ENCODE measurements around the gene SUFU. TPM values are rescaled to one million over a fixed set of nuclear protein-coding genes. Genes with fewer than 3 reads are reported as not detected.

Gene SUFU
- total RNA-seq, 1 experiment from 2014 or later: 13.1 TPM

GRCh38 chr10:102600816-102601215 lies 97.0 kb downstream of the SUFU start:
- Mint-ChIP-seq H3K27ac (no peak overlapping the region), H3K27me3 (ENCODE audit: low read depth) (no peaks in the 10 kb centered on the region)

More at GRCh38 chr10:102600816-102601215, 97.0 kb downstream of the SUFU start:
- POLR2A ChIA-PET: no interaction called here
- H3K4me3 Mint-ChIP-seq: no peak overlapping the region
- TF ChIP-seq ZNF416 (CRISPR knock-in tag; IDR thresholded peaks at IDR 0.05) (no peak), USF2 (CRISPR knock-in tag; IDR thresholded peaks at IDR 0.05) (no peak), ZNF138 (CRISPR knock-in tag; conservative IDR thresholded peaks at IDR 0.05) (no peak), IRF1 (CRISPR knock-in tag; IDR thresholded peaks at IDR 0.05) (no peak), HMGXB4 (CRISPR knock-in tag; IDR thresholded peaks at IDR 0.05) (no peak), TCF7 (CRISPR knock-in tag; IDR thresholded peaks at IDR 0.05; ENCODE audit: low read depth) (no peak), ZBTB21 (CRISPR knock-in tag; IDR thresholded peaks at IDR 0.05; ENCODE audit: borderline replicate concordance) (no peak), MYBL2 (CRISPR knock-in tag; IDR thresholded peaks at IDR 0.05) (no peak), SMAD4 (CRISPR knock-in tag; IDR thresholded peaks at IDR 0.05) (no peak), JAZF1 (CRISPR knock-in tag; IDR thresholded peaks at IDR 0.05) (no peak), EMX1 (CRISPR knock-in tag; IDR thresholded peaks at IDR 0.05) (no peak), NR1H2 (CRISPR knock-in tag; IDR thresholded peaks at IDR 0.05) (no peak), ETV6 (CRISPR knock-in tag; IDR thresholded peaks at IDR 0.05) (no peak), NFE2L1 (CRISPR knock-in tag; IDR thresholded peaks at IDR 0.05) (no peak), ELF4 (CRISPR knock-in tag; IDR thresholded peaks at IDR 0.05; ENCODE audit: low read depth) (no peak), TP53 (CRISPR knock-in tag; IDR thresholded peaks at IDR 0.05) (no peak), FOXP4 (CRISPR knock-in tag; IDR thresholded peaks at IDR 0.05) (no peak), AR (CRISPR knock-in tag; IDR thresholded peaks at IDR 0.05) (no peak), ATF1 (CRISPR knock-in tag; IDR thresholded peaks at IDR 0.05) (no peak)
- ATAC-seq: no peak
- no peaks in the 10 kb centered on the region for H3K36me3 Mint-ChIP-seq
- H3K4me1 Mint-ChIP-seq: peaks cover 10% of the 10 kb centered on the region
- no peaks in the 10 kb centered on the region for H3K9me3 Mint-ChIP-seq
- CTCF ChIA-PET: interaction anchor here (0.6 to 1.1 kb wide), 3 partner anchors 14 to 76 kb away, joined by 3 to 5 read pairs (median 4); no protein-coding TSS in a partner anchor
- no peak for DNase-seq (ENCODE audit: low spot score)
